GM19043 (cell line): Measurements from ENCODE around the gene CADPS.

Experiments used
- ATAC-seq: cut with Tn5 transposase; IDR thresholded peaks from one replicate; pipeline ENCODE4 v1.9.1; 2021; ENCODE audit warnings: low read depth; ENCODE audit not compliant: unreplicated experiment

Gene CADPS

GRCh38 chr3:62567097-62568021 lies 307.9 kb downstream of the CADPS start:
- ATAC-seq, result no peak

DNA sequence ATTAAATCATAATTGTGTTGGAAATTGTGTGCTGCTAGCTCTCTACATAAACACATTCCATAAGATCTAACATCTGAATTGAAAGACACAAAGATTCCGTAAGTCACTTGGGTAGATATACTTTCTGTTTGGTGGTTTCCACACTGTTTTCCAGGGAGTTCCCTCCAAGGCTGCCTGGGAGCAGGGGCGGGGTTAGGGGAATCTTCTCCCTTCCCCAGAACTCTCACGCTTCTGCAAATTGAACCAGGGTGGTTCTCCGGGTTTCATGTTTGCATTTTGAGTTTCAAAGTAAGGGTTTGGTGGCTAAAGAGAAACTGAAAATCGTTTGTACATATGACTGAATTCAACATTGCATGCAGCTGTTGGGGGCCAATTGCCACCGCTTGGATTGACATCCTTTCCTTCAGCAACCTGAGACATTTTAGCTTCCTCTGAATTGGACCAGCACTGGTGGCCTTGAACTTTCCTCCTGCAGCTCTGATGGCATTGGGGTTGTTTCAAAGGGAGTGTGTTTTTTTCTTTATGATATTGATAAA lies 309.1 kb downstream of the CADPS start:
- no peak for ATAC-seq

GRCh38 chr3:62562596-62562995 lies 312.6 kb downstream of the CADPS start:
- ATAC-seq, result no peak

DNA sequence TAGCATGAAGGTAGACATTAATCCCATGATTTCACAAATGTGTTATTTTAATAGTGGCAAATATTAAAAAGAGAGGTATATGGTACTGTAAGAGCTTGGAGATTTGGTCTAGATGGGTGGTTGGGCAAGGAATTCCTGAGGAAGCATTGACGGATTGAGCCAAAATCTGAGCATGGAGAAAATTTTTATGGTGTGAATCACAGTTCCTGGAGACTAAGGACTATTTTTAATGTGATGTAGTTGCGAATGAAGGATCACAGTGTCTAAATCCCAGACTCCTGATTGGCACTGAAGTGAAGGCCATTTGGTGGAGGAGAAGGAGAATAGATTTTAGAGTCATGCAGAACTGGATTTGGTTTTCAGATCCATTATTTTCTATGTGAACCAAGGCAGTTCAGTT lies 313.2 kb downstream of the CADPS start:
- ATAC-seq, result no peak

DNA sequence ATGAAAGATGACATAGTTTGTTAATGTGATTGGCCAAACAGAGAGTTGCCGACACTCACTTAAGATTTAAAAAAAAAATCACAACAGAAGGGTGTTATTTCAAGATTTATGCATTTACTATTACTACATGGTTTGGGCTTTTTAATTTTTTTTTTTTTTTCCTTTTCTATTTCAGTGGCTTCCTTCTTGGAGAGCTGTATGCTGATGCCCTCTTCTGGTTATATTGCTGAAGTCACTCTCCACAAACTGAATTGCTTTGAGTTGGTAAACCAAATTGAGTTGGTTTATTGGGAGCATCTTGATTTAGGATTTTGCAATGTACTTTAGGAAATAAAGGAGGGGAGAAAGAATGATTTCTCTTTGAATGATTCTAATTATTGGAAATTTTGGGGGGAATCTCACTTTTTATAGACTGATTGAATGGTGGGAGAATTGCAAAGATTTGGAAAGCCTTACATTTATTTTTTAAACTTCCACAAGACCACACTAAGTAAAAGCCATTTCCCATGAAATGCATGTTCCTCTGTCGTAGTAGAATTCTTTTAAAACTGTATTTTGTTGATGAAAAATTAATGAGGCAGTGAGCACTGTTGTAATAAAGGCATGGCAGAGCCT lies 315.3 kb downstream of the CADPS start:
- ATAC-seq, result no peak

DNA sequence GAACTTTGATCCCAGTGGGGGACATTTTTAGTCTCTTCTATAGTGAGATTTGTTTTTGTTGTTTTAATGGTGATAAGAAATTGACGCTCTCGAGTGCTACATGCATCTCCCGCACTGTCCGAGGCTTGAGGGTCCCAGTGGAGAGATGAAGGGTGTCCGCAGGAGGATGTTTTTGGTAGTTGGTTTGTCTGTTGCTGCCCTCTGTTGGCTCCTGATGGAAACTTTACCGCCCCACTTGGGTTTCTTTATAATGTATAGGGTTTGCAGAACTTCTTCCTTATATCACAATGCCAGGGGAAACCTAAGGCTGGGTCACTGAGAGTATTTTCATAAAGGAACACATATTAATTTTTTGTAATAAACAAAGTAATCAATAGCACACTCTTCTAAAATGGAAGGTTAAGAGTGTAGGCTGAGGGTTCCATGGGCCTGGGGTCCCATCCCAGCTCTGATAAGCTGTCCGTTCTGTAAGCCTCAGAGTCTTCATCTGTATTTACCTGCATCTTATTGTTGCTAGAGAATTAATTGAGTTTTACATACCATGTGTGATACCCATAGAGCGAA lies 316.6 kb downstream of the CADPS start:
- no peak for ATAC-seq

GRCh38 chr3:62557983-62558382 lies 317.2 kb downstream of the CADPS start:
- ATAC-seq, result no peak

DNA sequence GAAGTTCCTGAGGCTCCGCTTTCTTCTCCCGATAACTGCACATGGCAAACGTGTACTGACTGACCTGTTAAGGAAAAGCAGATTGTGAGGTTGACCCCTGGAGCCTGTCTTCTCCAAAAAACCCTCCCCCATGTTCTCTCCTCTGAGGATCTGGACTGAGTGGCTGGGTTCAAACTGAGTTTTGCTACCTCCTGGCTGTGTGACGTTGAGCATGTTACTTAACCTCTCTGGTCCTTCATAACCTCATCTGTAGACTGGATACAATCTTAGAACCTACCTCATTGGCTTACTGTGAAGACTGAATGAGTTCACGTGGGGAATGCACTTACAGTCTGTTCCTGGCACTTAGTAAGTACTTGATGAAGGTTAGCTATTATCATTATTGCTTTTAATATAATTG lies 317.8 kb downstream of the CADPS start:
- ATAC-seq, result no peak

DNA sequence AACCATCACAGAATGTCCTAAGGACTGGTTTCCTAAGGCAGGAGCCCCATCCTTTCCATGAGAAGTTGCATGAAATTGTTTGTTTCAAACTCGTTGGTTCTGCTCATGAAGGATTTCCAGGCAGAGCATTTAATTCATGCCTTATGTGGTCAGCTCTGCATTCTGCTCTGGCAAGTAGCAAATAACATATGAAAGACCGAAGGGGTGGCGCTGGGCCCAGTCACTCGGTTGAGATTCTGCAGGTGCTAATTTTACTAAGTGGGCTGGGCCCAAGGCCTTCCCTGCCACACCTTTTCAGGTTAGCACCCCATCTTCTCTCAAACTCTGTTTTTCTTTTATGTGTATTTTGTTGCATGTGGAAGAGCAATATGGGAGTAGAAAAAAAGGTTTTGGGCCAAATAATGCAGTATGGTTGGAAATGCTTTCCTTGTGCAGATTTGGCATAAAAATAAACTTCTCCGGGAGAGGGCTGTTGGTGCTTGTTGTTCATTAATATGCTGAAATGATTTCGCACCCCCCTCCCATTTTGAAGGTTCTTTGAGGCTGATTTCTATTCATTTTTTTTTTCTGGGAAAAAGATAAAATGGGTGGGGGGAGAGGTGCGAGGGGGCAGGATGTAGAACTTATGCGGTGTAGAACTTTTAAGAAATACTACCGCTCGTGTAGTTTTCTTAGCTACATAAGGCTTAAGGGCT lies 318.9 kb downstream of the CADPS start:
- ATAC-seq, result no peak

DNA sequence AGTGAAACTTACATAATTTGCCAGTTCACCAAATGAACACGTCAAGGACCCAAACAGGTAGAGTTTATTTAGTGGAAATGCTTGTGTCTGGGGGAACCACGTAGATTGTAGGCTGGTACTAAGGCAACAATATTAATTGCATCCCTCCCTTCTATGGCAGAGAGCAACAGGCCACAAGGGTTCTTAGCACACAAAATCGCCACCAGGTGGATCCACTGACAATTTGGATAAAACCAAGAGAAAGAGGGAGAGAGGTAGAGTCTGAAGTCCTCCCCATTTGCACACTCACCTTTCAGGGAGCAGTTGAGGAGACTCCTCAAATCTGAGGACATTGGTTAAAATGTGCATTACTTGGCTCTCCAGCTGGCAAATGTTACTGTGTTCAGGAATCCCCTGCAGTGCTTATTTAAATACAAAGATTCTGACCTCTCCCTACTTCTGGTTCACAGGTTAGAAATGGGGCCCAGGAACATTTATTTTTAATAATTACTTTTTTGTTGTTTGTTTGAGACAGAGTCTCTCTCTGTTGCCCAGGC lies 320.9 kb downstream of the CADPS start:
- ATAC-seq, result no peak

DNA sequence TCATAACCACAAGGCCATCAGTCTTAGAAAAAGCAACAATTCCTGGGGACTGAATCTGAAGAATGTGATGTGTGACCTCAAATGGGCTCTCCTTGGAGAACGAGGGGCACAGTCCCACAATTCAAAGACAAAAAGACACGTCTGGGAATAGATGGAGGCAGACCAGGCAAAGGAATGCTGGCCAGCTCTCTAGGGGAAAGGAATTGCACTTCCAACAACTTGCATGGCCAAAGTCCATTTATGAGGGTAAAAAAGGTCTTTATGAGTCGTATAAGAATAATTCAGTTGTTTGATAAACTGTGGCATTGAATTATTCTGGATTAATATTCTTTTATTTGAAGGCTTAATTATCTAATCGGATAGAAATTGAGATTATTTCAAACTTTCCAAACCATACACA lies 321.4 kb downstream of the CADPS start:
- ATAC-seq, result no peak

- ATAC-seq, result no peak
Observed at GRCh38 chr3:62551556-62551955, 323.7 kb downstream of the CADPS start.

DNA sequence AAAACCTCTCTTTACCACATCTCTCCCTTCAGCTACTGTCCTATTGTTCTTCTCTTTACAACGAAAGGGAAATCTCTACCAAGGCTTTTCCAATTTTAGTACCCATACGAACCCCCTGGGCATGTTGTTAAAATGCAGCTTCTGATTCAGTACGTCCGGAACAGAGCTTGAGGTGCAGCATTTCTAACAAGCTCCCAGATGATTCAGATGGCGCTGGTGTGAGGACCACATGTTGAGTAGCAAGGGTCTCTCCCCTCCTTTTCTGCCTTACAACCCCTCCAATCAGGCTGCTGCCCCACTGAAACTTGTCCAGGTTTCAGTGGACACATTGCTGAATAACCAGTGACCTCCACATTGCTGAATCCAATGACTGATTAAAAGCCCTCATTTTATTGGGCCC lies 324.8 kb downstream of the CADPS start:
- ATAC-seq, result no peak

DNA sequence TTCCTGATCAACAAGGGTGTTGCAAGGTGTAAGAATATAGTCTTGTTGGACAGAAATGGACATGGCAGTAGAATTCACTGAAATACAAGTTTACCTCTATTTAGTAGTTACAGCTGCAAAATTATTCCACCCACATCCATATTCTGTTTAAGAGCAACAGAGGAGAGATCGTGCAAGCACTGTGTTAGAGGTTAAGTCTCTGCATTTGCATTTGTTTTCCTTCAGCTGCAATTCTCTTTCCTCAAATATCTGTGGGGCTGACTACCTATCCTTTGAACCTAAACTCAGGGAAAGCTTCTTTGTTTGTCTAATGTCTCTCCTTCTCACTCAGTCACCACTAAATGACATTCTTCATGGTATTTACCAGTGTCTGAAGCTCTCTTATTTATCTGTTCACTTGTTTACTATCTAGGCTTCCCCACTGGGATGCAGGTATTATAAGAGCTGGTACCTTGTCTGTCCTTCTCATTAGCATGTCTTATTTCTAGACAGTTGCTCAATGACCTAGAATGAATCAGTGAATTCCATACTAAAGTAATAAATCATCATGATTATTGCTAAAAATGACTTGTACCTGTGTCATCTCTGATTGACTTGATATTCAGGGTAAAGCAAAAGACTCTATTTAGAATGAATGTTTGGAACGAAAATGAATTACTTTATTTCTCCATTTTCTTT lies 326.5 kb downstream of the CADPS start:
- ATAC-seq, result no peak

- ATAC-seq, result no peak
Observed at GRCh38 chr3:62546266-62546665, 328.9 kb downstream of the CADPS start.

DNA sequence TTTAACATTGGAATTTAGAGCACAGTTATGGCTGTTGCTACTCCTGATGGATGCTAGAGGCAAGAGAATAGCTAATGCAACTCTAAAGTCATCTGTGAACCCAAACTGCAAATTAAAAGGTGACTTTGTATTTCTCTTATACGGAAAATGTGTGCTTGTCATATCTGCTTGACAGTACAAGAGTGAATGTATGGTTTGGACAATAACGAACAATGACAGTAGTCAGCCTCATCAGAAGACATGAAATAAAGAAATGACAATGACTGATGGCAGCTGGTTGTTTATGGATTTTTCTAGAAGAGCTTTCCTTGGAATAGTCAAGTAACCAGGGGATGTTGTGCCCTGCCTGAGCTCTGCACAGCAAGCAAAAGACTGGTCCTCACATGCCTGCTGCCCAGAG lies 333.0 kb downstream of the CADPS start:
- ATAC-seq, result no peak

- no peak for ATAC-seq
Observed at GRCh38 chr3:62539762-62540161, 335.5 kb downstream of the CADPS start.

- ATAC-seq, result no peak
Observed at GRCh38 chr3:62538691-62539356, 336.4 kb downstream of the CADPS start.

DNA sequence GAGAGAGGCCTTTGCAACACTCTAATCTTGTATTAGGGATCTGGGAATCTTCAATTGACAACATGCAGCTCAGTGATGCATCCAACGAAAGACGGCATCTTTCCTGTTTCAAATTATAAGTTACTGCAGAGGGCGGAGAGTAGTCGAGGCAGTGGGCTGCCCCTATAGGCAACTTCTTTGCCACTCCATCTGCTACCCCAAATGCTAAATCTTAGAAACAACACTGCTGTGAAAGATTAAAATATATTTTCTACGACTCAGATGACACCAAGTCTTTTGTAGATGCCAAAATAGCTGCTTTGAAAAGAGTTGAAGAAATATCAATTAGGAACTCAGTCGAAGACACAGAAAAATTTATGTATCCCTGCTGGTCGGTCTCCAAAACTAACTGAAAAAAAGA lies 340.9 kb downstream of the CADPS start:
- ATAC-seq, result no peak

DNA sequence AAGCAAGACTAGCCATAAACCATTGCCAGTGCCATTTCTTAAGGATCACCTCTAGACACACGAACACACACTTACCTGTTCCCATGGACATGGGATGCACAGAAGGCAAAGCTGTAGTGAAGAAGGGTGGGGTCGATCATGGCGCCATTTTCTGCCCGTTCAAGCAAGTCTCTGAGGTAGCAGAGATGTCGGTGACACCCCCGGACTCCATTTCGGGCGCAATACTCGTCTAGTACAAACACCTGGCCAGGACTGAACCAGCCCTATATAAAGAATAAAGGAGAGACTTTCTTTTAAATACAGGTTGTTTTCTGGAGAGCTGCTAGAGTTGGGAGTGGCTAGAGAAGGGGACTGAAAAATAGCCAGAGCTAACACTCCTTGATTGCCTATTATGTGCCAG lies 342.4 kb downstream of the CADPS start:
- ATAC-seq, result no peak
